Left lung (tissue), 10 donors: ENCODE data around the gene RASGRP3. TPM values are rescaled to one million over a fixed set of nuclear protein-coding genes. Genes with fewer than 3 reads are reported as not detected.

Source experiments
- ATAC-seq: fragments of 200-7000 bp; cut with Tn5 transposase; one replicate; pipeline ENCODE4 v1.9.1; 2020; ENCODE audit warnings: moderate library complexity
- DNase-seq, 4 donors: peaks; one replicate each; pipeline ENCODE4 v3.0.0-alpha.2; 2013 to 2020
- H3K27ac ChIP-seq, 2 donors: fragments of 200-600 bp; sonication (generic) in 1 of 2; one replicate each; pipeline versions ENCODE4 v1.5.0 to v1.8.0; 2020 to 2021
- H3K27me3 ChIP-seq, 2 donors: fragments of 200-600 bp; sonication (generic) in 1 of 2; one replicate each; pipeline versions ENCODE4 v1.5.0 to v1.8.0; 2020 to 2021
- H3K36me3 ChIP-seq, 2 donors: fragments of 200-600 bp; sonication (generic) in 1 of 2; one replicate each; pipeline versions ENCODE4 v1.5.0 to v1.8.0; 2020 to 2021
- H3K4me1 ChIP-seq, 2 donors: fragments of 200-600 bp; one replicate each; pipeline ENCODE4 v1.8.0; 2021
- H3K4me3 ChIP-seq, 2 donors: fragments of 200-600 bp; sonication (generic) in 1 of 2; one replicate each; pipeline versions ENCODE4 v1.5.0 to v1.8.0; 2020 to 2021; ENCODE audit warnings: mild to moderate bottlenecking in 1 of 2
- H3K9me3 ChIP-seq, 2 donors: fragments of 200-600 bp; sonication (generic) in 1 of 2; one replicate each; pipeline versions ENCODE4 v1.5.0 to v1.8.0; 2020 to 2021
- CTCF ChIP-seq, 2 donors: fragments of 200-600 bp; sonication (generic) in 1 of 2; IDR thresholded peaks; one replicate each; pipeline versions ENCODE4 v1.5.0 to v1.8.0; 2021; ENCODE audit warnings: antibody characterized with exemption in 2 of 2
- intact Hi-C, 2 donors: fragments of 100-400 bp; cut with DNase I; formaldehyde crosslinking; loops; one replicate each; pipeline versions ENCODE4 v1.11.2 to v1.14.2; 2022
- polyA plus RNA-seq, 6 donors: library from polyadenylated mRNA; unstranded; fragments of 120-200 nt; gene quantifications; one replicate each; pipeline ENCODE4 v1.2.1, GENCODE V29; 2013; ENCODE audit not compliant: insufficient read length in 6 of 6
- total RNA-seq, 2 donors: library from RNA; stranded (reverse); fragmentation: NEBNext Ultra II Directional; extraction: Animal tissue kit (Norgen Biotek cat#: 25700); gene quantifications; one replicate each; pipeline ENCODE4 v1.2.1, GENCODE V29; 2021
- donor health status: DM: no; HTN: yes; CAD: no.
- donor health status: DM: no; HTN: no; CAD: no.

Gene RASGRP3
- total and polyA plus RNA-seq, 8 donors, result 20.3 to 48.7 (median 36.8) TPM

GRCh38 chr2:33444967-33445366 lies 31.5 kb upstream of the RASGRP3 start:
- Histone ChIP-seq H3K9me3 (no peaks in the 10 kb centered on the region), H3K4me1 (no peaks in the 10 kb centered on the region), H3K4me3 (no peak overlapping the region), H3K36me3 (no peaks in the 10 kb centered on the region), H3K27me3 (no peaks in the 10 kb centered on the region), H3K27ac (no peak overlapping the region)
- DNase-seq (no peak), ATAC-seq (no peak)
- TF ChIP-seq CTCF (IDR thresholded peaks at IDR 0.05), result no peak
- intact Hi-C loops, result no loop called here

- intact Hi-C loops, result no loop called here
- Histone ChIP-seq H3K27me3 (no peaks in the 10 kb centered on the region), H3K4me1 (no peaks in the 10 kb centered on the region), H3K9me3 (peaks cover 0 to 21% of the 10 kb centered on the region in 2 donors), H3K4me3 (no peak overlapping the region), H3K27ac (no peak overlapping the region), H3K36me3 (no peaks in the 10 kb centered on the region)
- TF ChIP-seq CTCF (IDR thresholded peaks at IDR 0.05), result no peak
- DNase-seq, result no peak
- no peak for ATAC-seq
These were observed 28.1 kb upstream of the RASGRP3 start for GRCh38 chr2:33448220-33448899.

DNA sequence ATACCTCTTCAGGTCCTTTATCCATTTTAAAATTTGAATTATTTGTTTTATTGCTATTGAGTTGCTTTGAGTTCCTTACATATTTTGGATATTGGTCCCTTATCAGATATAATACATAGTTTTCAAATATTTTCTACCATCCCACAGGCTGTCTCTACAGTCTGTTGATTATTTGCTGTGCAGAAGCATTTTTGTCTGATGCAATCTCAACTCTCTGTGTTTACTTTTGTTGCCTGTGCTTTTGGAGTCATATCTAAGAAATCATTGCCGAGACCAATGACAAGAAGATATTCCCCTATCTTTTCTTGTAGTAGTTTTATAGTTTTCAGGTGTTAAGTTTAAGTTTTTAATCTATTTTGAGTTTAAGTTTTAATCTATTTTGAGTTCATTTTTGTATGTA lies 25.2 kb upstream of the RASGRP3 start:
- DNase-seq, result no peak
- no peak for TF ChIP-seq CTCF (IDR thresholded peaks at IDR 0.05)
- ATAC-seq, result no peak
- H3K27ac ChIP-seq, result no peak overlapping the region
- H3K4me1 ChIP-seq, result no peaks in the 10 kb centered on the region
- no peaks in the 10 kb centered on the region for H3K27me3 ChIP-seq
- H3K4me3 ChIP-seq, result no peak overlapping the region
- intact Hi-C loops, result no loop called here
- no peaks in the 10 kb centered on the region for H3K36me3 ChIP-seq
- peaks cover 0 to 21% of the 10 kb centered on the region in 2 donors for H3K9me3 ChIP-seq

GRCh38 chr2:33451825-33452224 lies 24.6 kb upstream of the RASGRP3 start:
- no peak for DNase-seq
- no peak for TF ChIP-seq CTCF (IDR thresholded peaks at IDR 0.05)
- Histone ChIP-seq H3K4me1 (no peaks in the 10 kb centered on the region), H3K27ac (no peak overlapping the region), H3K27me3 (no peaks in the 10 kb centered on the region), H3K4me3 (no peak overlapping the region), H3K36me3 (no peaks in the 10 kb centered on the region), H3K9me3 (peaks cover 0 to 21% of the 10 kb centered on the region in 2 donors)
- no peak for ATAC-seq
- intact Hi-C loops, result no loop called here

DNA sequence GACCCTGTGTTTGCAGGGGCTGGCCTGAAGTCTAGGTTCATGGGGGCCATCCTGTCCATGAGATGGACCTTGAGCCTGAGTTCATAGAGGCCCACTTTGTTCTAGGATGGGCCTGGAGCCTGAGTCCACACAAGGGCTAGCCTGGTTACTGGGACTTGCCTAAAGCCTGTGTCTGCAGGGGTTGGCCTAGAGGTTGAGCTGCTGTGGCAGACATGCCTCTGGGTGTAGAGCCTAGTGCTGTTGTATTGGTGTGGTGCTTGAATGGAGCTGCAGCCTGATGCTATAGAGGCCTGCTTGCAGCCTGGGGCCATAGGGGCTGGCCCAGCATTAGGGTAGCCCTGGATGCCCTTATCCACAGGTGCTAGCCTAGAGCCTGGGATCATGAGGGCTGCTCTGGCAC lies 23.9 kb upstream of the RASGRP3 start:
- no peak for TF ChIP-seq CTCF (IDR thresholded peaks at IDR 0.05)
- Histone ChIP-seq H3K4me1 (no peaks in the 10 kb centered on the region), H3K27ac (no peak overlapping the region), H3K4me3 (no peak overlapping the region), H3K36me3 (no peaks in the 10 kb centered on the region), H3K9me3 (peaks cover 0 to 21% of the 10 kb centered on the region in 2 donors), H3K27me3 (no peaks in the 10 kb centered on the region)
- no peak for DNase-seq
- intact Hi-C loops, result no loop called here
- ATAC-seq, result no peak
